ENCODE data around the gene TMOD1. TPM values are rescaled to one million over a fixed set of nuclear protein-coding genes. Genes with fewer than 3 reads are reported as not detected.

TMOD1 gene
- total and polyA plus RNA-seq, 9 of the 15 experiments (the other 6 are each of a cell fraction or from before 2014, with no cell fraction given): 7.1 to 41.2 (median 14.2) TPM

GRCh38 chr9:97518166-97518908 lies 16.9 kb downstream of the TMOD1 start:
- DNase-seq (ENCODE audit: extremely low read depth in 1 of 4, low spot score in 3 of 4): no peak
- ChIA-PET CTCF (ENCODE audit: low intra/inter-chr PET ratio) (no interaction called here), POLR2A (interaction anchor here (0.8 to 4.7 kb wide), 8 partner anchors 8 to 51 kb away, joined by 3 to 29 read pairs (median 4); no protein-coding TSS in a partner anchor)
- H4K20me1 ChIP-seq (replicated peaks; ENCODE audit: control insufficient read depth, insufficient read depth, low read length): peaks cover 59% of the 10 kb centered on the region
- peak overlapping the region in 1 of 2 experiments; percentile 53; a peak in 1 of 4 replicates for H3K9ac ChIP-seq (ENCODE audit: insufficient read depth in 1 of 2, low read depth in 2 of 2, low read length in 2 of 2)
- peaks cover 12% of the 10 kb centered on the region for H3K9me1 ChIP-seq (ENCODE audit: control insufficient read depth, insufficient read depth, low read length)
- 69% methylated on average over 8 of the region's 9 CpGs for WGBS (ENCODE audit: insufficient coverage, low coverage, missing lambda C conversion rate)
- intact Hi-C loops (cut with micrococcal nuclease): no loop called here
- peak overlapping the region; percentile 33; the same call in 1 of the 2 replicates for H3K4me2 ChIP-seq (ENCODE audit: insufficient read depth, low read length)
- peaks cover 16 to 32% of the 10 kb centered on the region in 2 experiments for H3K4me1 ChIP-seq (replicated peaks in 1 of 2; ENCODE audit: control insufficient read depth in 2 of 2, insufficient read depth in 2 of 2, low read length in 2 of 2)
- peak; percentile 32 for FAIRE-seq
- H3K9me3 ChIP-seq (replicated peaks; ENCODE audit: control insufficient read depth, insufficient read depth, low read depth, low read length): no peaks in the 10 kb centered on the region
- peak overlapping the region; percentile 35; the same call in 1 of the 3 replicates for H3K27ac ChIP-seq (ENCODE audit: extremely low read depth, low read depth, low read length)
- in situ Hi-C loops (cut with MboI): no loop called here
- H3K36me3 ChIP-seq (ENCODE audit: control insufficient read depth, insufficient read depth, low read length): peaks cover 21% of the 10 kb centered on the region; the same call in 2 of the 3 replicates
- no peak overlapping the region for H3K4me3 ChIP-seq
- TF ChIP-seq ZNF280A (IDR thresholded peaks at IDR 0.05; ENCODE audit: low read depth, partially characterized antibody): no peak
- TF ChIP-seq RFX7 (CRISPR knock-in tag; IDR thresholded peaks at IDR 0.05): no peak
- TF ChIP-seq MBD1 (CRISPR knock-in tag; IDR thresholded peaks at IDR 0.05): no peak
- no peak for TF ChIP-seq USF2 (CRISPR knock-in tag; IDR thresholded peaks at IDR 0.05)
- H2AFZ ChIP-seq (ENCODE audit: low read depth, low read length): no peak overlapping the region
- H3K79me2 ChIP-seq (ENCODE audit: control insufficient read depth, insufficient read depth, low read length): peaks cover 89% of the 10 kb centered on the region
- no TSS peak for BruUV-seq (replicated peaks)
- no peaks in the 10 kb centered on the region for H3K27me3 ChIP-seq (ENCODE audit: control insufficient read depth in 2 of 2, insufficient read depth in 2 of 2, low read length in 2 of 2)
- ATAC-seq: no peak

Measured in K562 (cell line).